ENCODE measurements around the gene STRBP.
A peak's percentile ranks its signal among the peaks of the same experiment; 100 is the strongest.
"Not testable (repeated sequence)": the region's sequence is repeated elsewhere in the genome, so short reads cannot be mapped to it uniquely, and the experiment has no call there.

STRBP gene

DNA sequence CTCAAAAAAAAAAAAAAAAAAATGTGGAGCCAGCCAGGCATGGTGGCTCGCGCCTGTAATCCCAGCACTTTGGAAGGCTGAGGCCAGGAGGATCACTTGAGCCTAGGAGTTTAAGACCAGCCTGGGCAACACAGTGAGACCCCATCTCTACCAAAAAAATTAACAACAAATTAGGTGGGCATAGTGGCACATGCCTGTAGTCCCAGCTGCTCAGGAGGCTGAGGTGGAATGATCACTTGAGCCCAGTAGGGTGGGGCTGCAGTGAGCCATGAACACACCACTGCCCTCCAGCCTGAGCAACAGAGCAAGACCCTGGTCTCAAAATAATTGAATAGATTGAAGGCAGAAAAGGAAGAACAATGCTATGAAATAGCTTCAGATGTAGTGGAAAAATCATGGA lies 82.4 kb downstream of the STRBP start:
- not testable (repeated sequence) for DNase-seq

DNA sequence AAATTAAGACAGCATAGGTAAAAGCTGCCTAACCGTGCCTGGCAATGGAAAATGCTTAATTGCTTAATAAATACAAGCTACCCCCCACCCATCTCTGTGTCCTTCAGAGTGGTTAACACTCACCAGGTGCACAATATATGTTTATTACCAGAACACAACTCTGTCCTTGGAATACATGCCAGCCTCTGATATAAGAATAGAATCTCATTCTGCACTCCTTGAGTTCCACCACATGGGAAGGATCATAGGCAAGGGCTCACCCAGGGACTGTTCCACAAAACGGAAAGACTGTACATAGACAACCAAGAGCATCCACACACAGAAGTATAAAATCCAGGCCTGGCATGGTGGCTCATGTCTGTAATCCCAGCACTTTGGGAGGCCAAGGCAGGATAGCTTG lies 91.4 kb downstream of the STRBP start:
- DNase-seq = no peak

DNA sequence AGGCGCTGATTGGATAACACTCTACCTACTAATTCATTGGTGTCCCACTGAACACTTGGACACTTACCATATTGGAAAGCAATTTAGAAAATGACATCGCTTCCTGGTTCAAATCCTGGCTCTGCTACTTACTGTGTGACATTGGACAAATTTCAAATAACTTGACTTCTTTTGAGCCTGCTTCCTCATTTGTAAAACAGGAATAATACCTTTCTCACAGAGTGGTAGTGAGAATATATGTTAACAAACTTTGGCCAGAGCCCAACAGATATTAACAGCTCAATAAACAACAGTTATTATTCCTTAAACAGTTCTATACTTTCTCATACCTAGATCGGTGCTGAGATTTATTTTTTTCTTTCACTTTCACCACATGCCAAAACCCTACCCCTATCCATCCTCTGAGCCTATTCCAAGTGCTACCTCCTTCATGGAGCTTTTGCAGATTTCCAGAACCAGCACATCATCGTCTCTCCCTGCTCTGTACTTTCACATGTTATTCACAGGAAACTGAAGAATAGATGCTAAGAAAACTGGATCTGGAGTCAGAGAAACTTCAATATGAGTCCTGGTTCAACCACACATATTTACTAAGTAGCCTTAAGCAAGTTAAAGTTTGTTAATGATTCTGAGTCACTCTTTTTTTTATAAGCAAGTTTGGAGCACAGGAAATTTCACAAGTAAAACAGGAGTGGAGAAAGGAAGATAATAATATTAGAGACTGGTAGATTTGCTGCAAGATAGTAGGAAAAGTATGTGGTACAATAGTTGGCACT lies 92.3 kb downstream of the STRBP start:
- DNase-seq = no peak

DNA sequence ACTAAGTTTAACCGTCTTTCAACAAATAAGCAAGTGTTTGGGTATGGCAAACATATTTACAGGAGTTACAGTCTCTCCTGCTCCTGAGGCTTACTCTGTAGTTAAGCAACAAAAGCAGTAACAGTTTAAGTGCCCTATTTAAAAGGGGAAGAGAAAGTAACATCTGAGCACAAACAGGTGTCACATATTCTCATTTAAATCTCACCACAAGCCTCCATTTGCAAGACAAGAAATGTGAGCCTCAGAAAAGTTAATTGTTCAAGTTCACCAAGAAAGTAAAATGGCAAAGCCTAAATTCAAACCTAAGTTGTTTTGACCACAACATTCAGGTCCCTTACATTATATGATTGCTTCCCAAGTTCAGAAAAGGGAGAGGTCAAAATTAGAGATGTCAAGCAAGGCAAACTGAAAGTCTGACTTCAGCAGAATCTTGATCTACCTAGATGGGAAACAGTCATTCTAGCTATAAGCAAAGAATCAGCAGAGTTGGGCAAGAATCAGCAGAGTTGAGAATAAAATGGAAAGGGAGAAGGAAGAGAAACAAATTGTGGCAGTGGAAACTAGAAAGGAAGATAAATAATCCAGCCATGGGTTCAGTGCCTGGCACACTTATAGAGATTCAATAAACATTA lies 93.4 kb downstream of the STRBP start:
- DNase-seq = peak; percentile 8

DNA sequence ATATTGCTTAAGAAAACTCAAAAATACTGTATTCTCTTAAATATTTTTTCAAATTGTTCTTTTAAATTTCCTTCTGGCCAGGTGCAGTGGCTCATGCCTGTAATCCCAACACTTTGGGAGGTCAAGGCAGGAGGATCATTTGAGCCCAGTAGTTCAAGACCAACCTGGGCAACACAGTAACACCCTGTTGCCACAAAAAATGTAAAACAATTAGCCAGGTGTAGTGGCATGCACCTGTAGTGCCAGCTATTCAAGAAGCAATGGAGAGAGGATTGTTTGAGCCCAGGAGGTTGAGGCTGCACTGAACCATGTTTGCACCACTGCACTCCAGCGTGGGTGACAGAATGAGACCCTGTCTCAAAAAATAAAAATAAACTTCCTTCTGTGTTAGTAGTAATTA lies 94.3 kb downstream of the STRBP start:
- DNase-seq = no peak

DNA sequence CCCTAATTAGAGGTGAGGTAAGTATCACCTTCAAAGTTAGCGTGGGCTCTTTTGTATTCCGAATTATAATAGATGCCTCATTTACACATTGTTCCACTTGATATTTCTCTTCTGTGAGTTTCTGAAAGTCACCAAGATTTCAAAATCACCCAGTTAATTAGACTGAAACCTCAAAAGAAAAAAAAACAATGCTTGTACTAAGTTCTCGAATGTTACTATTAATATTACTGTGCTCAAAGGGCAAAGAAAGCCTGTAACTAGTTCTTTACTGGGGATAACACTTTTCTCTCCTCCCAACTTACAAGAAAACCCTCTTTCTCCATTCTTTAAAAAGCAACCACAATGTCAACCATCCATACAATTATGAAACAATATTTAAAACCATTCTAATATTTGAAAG lies 98.5 kb downstream of the STRBP start:
- no peak for DNase-seq

DNA sequence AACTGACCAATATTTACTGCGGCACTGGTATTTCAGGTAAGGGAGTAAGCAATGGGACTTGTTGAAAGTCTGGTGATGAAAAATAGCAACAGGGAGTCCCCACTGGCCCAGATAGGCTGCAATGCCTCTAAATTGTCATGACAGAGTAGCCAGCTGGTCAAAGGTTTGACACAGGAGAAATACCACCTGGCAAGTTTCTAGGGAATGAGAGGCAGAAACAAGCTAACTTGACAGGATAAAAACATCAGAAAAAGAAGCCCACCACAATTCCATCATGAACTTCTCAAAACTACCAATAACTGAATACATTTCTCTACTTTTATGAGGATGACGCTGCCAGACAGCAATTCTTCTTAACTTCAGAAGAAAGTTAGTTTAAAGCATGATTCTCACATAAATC lies 99.8 kb downstream of the STRBP start:
- no peak for DNase-seq

DNA sequence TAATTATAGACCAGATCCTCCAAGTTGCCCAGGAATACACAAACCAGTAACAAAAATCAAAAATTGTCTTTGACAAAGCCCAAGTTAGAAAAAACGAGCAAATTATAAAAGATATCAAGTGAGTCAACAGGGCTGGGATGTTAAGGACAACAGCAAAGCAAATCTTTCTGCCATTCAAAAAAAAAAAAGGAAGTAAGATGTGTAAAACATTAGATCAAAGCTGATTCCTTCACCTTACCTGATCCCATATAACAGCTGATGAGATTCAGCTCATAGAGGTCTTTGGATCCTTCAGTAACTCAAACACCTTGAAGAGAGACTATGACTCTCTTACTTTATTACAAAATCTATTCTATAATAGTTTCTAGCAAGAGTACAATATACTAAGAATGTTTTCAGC lies 100.9 kb downstream of the STRBP start:
- DNase-seq = no peak

DNA sequence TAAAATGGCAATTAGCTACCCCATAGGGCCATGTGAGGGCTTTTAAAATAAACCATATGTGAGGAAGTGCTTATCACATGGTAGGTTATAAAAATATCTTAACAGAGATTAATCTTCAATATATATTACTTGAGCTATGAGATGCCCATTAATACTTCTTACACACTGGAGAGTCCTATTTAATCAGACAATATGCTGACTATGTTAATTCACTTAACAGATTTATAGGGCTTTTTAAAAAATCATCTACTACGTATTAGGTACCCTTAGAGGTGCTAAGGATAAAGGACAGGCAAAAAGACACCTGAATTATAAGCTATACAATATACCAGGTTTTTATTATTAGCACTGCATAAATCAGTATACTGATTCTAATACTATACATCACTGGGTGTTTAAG lies 102.6 kb downstream of the STRBP start:
- no peak for DNase-seq

DNA sequence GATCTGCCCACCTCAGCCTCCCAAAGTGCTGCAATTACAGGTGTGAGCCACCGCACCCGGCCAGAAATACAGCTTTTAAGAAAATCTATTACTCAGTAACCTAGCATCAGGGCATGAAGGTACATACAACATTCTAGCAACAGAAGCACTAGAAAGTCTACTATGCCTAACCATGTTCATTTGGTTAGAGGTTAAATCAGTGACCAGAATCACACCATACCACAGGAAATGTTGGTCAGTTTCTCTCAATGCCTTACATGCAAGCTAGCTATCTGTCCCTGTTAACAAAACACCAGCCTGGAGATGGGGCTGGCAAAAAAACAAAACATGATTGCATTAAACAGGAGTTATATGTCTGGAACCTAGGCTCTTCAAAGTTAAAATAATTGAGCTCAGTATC lies 104.1 kb downstream of the STRBP start:
- no peak for DNase-seq

DNA sequence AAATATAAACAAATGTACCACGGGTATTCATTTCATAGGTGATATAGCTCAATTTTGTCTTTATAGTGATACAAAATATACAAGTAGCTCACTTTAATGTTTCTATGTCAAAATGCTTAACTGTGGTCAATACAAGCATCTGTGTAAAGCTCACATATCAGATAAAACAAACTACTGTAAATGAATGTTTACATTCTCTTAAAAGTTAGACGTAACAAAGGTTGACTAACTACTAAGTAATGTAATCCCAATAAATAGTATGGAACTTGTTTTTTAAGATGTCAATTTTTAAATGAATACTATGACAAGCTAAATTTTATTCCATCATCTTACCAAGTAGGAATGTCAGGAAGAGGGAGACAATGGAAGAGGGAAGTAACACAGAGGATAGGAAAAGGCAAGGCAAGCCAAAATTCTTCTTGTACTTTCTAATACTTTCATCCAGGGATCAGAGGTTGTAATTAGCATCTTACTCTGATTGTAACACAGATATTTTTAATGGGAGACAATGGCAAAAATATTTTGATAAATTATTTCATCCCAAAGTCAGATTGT lies 105.5 kb downstream of the STRBP start:
- no peak for DNase-seq

DNA sequence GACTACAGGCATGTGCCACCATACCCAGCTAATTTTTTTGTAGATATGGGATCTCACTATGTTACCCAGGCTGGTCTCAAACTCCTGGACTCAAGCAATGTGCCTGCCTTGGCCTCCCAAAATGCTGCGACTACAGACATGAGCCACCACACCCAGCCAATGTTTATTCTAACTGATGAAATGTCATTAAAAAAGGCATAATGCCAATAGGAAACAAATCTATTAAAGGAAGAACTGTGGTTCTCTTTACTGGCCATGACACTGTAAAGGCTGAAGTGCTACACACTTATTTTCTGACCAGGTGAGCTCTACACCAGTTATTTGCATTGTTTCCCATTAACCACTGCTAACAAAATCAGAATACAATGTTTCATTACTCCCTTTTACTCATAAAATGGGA lies 106.0 kb downstream of the STRBP start:
- DNase-seq = no peak

DNA sequence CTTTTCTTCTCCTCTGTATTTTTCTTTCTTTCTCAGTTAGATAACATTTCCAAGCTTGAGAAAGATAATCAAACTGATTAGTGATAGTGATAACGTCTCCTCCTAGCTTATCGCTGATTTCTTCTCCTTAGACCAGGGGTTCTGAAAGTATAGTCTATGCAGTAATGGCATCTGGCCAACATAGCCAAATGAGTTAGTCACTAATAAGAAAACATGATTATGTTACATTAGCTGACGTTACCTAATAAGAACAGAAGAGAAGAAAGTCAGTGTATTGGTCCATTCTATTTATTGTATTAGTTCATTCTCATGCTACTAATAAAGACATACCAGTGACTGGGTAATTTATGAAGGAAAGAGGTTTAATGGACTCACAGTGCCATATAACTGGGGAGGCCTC lies 111.2 kb downstream of the STRBP start:
- no peak for DNase-seq

DNA sequence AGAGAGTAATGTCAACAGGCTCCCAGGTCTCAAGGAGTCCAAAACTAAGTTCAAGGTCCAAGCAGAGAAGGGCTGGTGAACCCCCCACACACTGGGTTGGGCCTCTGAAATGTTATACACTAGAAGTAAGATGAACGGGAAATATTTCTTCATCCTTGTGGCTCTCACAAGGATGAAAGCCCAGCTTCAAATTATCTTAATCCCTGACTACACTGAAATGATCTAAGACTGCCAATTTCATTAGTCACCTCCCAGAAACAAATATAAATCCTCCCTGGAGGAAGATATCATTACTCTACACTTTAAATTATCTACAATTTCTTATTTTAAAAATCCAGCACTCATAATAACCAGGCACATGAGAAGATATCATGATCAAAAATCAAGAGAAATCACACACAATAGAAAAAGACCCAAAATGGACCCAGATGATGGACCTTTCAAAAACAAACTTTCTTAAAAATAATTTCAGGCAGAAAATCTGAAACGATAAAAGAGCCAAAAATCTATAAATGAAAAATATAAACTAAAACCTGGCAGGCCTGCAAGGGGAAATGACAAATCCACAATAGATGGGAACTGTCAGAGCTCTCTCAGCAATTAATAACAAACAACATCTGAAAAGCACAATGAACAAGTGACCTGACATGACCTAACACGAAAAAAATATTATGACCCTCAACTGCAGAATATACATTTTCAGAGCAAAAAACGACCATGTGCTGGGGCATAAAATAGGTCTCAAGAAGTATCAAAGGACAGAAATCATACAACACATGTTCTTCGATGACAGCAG lies 117.5 kb downstream of the STRBP start:
- no peak for DNase-seq

DNA sequence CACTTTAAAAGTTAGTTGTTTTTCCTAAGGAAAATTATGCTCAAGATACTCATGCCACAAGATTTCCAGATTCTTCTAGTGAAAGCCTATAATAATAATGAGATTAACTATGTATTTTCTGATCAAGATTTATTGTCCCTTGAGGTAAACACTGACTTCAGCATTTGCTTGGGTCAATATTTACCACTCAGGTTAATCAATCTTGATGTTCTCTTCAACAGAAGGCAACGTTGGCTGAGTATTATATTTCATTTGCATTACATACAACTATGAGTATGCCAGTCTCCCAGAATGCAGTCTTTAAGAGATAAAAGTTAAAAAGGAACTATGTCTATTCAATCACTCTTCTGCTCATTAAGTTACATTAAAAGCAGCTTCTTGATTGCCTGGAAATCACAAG lies 119.3 kb downstream of the STRBP start:
- no peak for DNase-seq

DNA sequence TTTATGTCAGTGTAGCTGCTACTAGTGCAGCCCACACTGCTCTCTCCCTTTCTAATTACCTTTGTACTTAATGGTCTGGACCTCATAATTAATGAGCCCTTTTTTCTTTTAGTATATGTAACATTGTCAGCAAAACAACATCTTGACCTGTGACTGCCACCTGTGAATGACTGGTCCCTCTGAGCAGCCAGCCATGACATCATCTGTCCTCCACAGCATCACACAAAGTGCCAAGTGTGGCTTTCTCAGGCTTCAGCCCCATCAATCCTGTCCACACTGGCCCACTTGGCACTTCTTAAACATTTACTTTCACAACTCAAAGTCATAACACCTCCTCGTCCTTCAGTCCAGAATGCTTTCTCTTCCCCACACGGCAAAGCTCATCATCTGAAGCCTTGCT lies 130.2 kb downstream of the STRBP start:
- DNase-seq = no peak

DNA sequence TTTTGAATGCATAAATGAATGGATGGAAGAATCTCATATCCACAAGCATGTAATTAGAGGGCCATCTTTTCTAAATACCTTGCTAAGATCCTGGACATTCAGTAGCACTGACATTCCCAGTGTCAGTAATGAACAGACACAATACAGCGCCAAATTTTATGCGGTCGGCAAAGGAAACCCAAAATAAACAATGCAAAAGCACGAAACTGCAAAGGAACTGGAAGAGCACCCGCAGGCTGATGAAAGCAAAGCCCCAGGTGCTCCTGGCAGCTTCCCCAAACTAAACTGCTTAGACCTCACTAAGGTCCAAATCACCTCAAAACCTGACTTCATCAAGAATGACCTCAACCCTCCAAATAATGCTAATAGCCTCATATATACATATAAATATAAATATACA lies 133.0 kb downstream of the STRBP start:
- DNase-seq = no peak

DNA sequence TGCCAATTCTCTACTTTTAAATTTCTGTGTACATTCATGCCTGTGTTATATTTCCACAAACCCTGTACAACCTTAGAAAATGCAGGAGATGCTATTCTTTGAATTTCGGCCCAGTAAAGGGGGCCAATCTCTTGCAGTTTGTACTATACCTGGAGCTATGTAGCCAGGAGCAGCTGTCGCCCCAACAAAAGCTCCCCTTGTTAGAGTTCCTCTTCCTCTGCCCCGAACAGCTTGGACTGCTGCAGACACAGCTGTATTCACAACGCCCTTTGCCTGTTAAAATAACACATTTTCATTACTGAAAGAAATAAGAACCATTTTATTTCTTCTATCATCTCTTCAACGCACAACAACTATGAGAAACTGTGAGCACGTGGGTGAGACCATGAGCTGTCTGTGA lies 135.7 kb downstream of the STRBP start:
- no peak for DNase-seq

DNA sequence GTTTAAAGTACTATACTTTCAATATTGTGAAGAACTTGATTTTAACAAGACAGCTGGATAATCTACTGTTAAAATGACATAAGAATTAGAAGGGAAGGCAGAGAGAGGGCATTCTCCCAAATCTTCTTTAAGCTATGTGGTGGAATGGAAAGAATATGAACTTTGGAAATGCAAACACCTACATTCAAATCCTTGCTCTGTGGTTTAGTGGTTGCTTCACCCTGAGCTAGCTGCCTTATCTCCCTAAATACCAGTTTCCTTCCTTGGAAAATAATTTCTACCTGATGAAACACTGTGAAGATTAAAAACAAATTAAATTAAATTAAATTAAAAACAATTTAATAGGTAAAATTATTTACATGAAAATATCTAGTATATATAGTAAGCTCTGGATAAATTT lies 136.4 kb downstream of the STRBP start:
- DNase-seq = no peak

DNA sequence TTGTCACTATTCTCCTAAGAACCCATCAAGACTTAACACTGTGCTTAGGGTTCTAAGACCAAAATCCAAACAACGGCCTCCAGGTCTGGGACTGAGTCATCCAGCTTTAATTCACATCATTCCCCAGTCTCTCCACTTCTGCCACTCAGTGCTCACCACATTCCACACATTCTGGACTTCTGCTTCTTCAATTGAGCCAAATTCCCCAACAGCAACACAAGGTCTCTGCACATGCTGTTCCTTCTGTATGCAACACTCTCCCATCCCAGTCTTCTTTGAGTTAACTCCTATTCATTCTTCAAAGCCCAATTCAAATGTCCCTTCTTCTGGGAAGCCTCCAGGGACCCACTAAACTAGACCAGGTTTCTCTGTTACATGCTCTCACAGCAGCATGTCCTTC lies 137.1 kb downstream of the STRBP start:
- DNase-seq = no peak

DNA sequence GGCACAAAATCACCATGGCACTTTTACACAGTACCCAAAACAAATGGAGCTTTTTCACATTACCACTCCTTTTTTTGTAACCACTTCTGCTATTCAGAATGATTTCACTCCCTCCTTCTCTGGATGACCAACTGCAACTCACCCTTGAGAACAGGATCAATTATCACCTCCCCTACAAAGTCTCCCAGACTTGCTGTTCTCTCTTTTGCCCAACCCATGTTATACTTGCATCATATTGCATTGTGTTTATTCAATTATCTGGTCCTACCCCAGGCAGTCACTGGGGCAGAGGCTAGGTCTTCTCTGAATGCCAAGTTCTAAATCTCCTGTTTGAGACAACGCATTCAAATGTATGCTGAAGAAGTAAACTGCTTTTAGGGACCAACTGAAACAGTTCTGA lies 139.0 kb downstream of the STRBP start:
- peak; percentile 8 for DNase-seq

DNA sequence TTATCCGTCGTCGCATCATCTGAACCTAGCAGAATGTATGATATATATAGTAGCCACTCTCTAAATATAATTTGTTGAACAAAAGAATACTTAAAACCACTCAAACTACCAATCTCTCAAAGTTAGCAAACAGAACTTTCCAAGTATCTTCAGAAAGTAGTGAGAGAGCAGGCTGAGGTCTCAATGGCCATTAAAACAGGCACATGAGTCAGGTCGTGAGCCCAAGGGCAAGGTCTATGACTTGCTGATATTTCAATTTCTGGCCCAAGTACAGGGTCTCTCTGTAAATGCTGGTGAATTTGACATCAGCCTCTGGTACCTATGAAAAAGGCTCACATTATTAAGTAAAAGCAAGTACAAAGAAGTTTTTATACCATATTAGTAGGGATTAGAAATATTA lies 139.8 kb downstream of the STRBP start:
- DNase-seq = no peak

DNA sequence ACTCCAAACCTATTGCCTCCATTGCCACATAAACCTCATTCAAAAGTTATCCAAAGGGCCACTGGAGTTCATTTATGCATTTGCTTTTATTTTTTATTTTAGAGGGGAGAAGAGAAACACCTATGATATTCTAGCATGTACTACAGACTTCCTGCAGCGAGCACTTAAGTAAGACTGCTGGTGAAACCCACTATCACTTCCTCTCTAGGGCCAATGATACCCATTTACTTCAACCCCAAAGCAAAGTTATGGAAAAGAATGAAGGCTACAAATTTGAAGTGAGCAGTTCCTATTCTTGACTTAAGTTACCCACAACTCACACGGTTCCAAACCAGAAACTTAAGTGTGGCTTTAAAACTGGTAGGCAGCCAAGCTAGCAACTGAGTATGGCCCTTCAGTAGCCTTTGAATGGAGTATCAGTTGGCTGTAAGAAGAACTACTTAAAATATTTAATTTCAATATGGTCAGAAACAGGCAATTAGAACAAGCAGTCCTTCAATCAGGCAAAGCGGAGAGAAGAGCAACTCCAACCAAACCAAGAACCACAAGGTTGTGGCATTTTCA lies 140.8 kb downstream of the STRBP start:
- DNase-seq = no peak

DNA sequence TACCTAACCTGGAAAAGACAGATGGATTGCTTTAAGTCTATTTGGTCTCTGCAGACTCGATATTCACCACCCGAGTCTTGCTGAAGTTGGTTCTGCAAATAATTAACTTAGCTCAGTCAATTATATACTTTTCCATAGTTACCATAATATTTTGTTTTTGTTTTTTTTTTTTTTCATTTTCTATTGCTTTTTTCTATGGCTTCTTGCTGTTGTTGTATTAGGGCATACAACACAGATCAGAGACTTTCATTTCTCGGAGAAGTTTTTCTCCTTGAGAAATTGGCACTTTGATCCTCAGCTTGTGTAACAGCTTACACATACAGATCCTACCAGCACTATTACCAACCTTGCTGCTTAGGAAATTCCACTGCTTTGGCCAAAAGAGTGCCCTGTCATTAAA lies 146.9 kb downstream of the STRBP start:
- no peak for DNase-seq

Data from OCI-M1 (cell line).